Measurements from ENCODE around the gene ZNG1F. TPM values are rescaled to one million over a fixed set of nuclear protein-coding genes. Genes with fewer than 3 reads are reported as not detected.
"Not testable (repeated sequence)": the region's sequence is repeated elsewhere in the genome, so short reads cannot be mapped to it uniquely, and the experiment has no call there.

Gene ZNG1F
- total RNA-seq, 1 donor from 2014 or later = 8.2 TPM

GRCh38 chr9:41105557-41106253 is 83.4 kb downstream of the ZNG1F start:
- not testable (repeated sequence) for H3K4me3 Mint-ChIP-seq (ENCODE audit: unreplicated experiment); H3K9me3 Mint-ChIP-seq (ENCODE audit: unreplicated experiment); H3K27me3 Mint-ChIP-seq (ENCODE audit: unreplicated experiment); H3K27ac Mint-ChIP-seq (ENCODE audit: unreplicated experiment); H3K4me1 Mint-ChIP-seq (ENCODE audit: unreplicated experiment); H3K36me3 Mint-ChIP-seq (ENCODE audit: low read depth, unreplicated experiment); DNase-seq (ENCODE audit: low spot score)

DNA sequence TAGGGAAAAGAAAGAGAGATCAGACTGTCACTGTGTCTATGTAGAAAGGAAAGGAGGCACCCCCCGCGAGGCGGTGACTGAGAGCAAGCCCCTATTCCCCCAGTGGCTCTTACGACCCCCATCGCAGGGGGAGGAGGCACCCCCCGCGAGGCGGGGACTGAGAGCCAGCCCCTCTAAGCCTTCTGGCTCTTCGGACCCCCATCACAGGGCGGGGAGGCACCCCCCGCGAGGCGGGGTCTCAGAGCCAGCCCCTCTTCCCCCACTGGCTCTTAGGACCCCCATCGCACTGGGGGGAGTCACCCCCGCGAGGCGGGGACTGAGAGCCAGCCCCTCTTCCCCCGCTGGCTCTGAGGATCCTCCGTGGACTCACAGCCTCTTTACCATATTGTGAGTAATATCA is 84.6 kb downstream of the ZNG1F start:
- H3K4me1 Mint-ChIP-seq (ENCODE audit: unreplicated experiment); H3K9me3 Mint-ChIP-seq (ENCODE audit: unreplicated experiment); DNase-seq (ENCODE audit: low spot score); H3K27me3 Mint-ChIP-seq (ENCODE audit: unreplicated experiment); H3K27ac Mint-ChIP-seq (ENCODE audit: unreplicated experiment); H3K36me3 Mint-ChIP-seq (ENCODE audit: low read depth, unreplicated experiment); H3K4me3 Mint-ChIP-seq (ENCODE audit: unreplicated experiment): not testable (repeated sequence)

GRCh38 chr9:41100508-41100907 is 88.6 kb downstream of the ZNG1F start:
- H3K4me1 Mint-ChIP-seq (ENCODE audit: unreplicated experiment); H3K36me3 Mint-ChIP-seq (ENCODE audit: low read depth, unreplicated experiment); H3K27ac Mint-ChIP-seq (ENCODE audit: unreplicated experiment); H3K9me3 Mint-ChIP-seq (ENCODE audit: unreplicated experiment); H3K27me3 Mint-ChIP-seq (ENCODE audit: unreplicated experiment); DNase-seq (ENCODE audit: low spot score); H3K4me3 Mint-ChIP-seq (ENCODE audit: unreplicated experiment): not testable (repeated sequence)

DNA sequence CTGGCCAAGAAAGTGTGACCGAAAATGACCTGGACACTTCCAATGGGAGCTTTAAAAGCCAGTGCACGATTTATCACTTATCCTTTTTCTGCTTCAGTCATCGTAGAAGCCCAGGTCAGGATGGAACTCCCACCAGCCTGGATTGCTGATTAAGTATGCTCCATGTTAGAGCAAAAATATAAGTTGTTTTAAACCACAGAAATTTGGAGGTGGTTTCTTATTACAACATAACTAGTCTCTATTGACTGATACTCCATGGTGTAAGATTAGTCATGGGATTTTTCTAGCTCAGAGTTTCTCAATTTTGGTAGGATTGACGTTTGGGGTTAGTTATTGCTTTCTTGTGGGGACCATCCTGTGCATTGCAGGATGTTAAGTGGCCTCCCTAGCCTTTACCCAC is 90.4 kb downstream of the ZNG1F start:
- not testable (repeated sequence) for H3K36me3 Mint-ChIP-seq (ENCODE audit: low read depth, unreplicated experiment); H3K4me1 Mint-ChIP-seq (ENCODE audit: unreplicated experiment); H3K4me3 Mint-ChIP-seq (ENCODE audit: unreplicated experiment); DNase-seq (ENCODE audit: low spot score); H3K27me3 Mint-ChIP-seq (ENCODE audit: unreplicated experiment); H3K9me3 Mint-ChIP-seq (ENCODE audit: unreplicated experiment); H3K27ac Mint-ChIP-seq (ENCODE audit: unreplicated experiment)

DNA sequence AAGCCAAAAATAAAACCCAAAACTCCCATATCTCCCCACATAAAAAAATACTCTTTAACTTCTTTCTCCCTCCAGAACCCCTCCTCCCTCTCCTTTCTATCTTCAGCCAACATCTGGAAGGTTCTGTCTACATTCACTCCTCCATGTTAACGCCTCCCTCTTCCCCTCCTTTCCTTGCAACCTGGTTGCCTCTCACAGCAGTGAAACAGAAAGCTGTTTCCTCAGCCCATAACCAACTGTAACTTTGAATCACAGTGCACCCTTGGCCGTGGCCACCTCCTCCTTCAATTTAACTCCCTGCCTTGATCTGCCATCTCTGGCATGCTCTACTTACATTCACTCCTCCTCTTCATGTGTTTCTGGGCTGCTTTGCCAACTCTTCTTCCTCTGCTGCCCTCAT is 94.1 kb downstream of the ZNG1F start:
- not testable (repeated sequence) for H3K27me3 Mint-ChIP-seq (ENCODE audit: unreplicated experiment); H3K36me3 Mint-ChIP-seq (ENCODE audit: low read depth, unreplicated experiment); DNase-seq (ENCODE audit: low spot score); H3K27ac Mint-ChIP-seq (ENCODE audit: unreplicated experiment); H3K4me3 Mint-ChIP-seq (ENCODE audit: unreplicated experiment); H3K9me3 Mint-ChIP-seq (ENCODE audit: unreplicated experiment); H3K4me1 Mint-ChIP-seq (ENCODE audit: unreplicated experiment)

DNA sequence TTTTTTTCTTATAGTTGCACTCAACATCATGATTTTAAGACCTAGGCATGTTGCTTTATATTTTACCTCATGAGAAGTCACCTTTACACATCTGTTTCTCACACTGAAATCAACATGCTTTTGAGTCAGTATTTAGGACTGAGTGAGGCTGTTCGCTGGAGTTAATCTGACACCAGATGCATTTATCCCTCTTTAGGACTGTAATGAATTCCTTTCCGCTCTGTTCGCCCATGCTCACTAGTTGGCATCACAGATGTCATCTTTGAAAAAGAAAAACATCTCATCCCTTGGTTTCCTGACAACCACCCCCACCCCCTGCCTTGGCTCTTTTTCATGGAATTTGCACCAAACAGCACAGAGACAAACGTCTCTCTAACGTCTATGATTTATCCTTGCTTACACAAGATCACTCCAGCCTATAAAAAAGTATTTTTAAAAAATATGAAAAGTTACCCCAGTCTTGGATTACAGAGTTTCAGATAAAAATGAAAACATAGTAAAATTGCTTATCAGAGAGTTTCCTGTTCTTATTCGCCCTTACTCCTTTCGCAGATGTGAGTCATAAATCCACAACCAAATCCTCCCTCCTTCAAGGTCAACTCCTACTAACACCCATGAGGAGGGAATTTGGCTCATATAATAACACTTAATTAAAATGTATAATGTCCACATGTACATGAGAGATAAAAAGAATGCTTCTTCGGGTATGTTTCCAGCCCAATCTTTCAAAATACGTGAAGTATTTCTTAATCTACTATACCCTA is 94.9 kb downstream of the ZNG1F start:
- H3K4me3 Mint-ChIP-seq (ENCODE audit: unreplicated experiment); DNase-seq (ENCODE audit: low spot score); H3K27me3 Mint-ChIP-seq (ENCODE audit: unreplicated experiment); H3K36me3 Mint-ChIP-seq (ENCODE audit: low read depth, unreplicated experiment); H3K27ac Mint-ChIP-seq (ENCODE audit: unreplicated experiment); H3K4me1 Mint-ChIP-seq (ENCODE audit: unreplicated experiment); H3K9me3 Mint-ChIP-seq (ENCODE audit: unreplicated experiment): not testable (repeated sequence)

GRCh38 chr9:41090922-41091321 is 98.2 kb downstream of the ZNG1F start:
- H3K9me3 Mint-ChIP-seq (ENCODE audit: unreplicated experiment); DNase-seq (ENCODE audit: low spot score); H3K27ac Mint-ChIP-seq (ENCODE audit: unreplicated experiment); H3K4me3 Mint-ChIP-seq (ENCODE audit: unreplicated experiment); H3K27me3 Mint-ChIP-seq (ENCODE audit: unreplicated experiment); H3K4me1 Mint-ChIP-seq (ENCODE audit: unreplicated experiment); H3K36me3 Mint-ChIP-seq (ENCODE audit: low read depth, unreplicated experiment): not testable (repeated sequence)

- not testable (repeated sequence) for H3K36me3 Mint-ChIP-seq (ENCODE audit: low read depth, unreplicated experiment); H3K4me3 Mint-ChIP-seq (ENCODE audit: unreplicated experiment)
Observed at GRCh38 chr9:41090386-41090785, 98.7 kb downstream of the ZNG1F start.

DNA sequence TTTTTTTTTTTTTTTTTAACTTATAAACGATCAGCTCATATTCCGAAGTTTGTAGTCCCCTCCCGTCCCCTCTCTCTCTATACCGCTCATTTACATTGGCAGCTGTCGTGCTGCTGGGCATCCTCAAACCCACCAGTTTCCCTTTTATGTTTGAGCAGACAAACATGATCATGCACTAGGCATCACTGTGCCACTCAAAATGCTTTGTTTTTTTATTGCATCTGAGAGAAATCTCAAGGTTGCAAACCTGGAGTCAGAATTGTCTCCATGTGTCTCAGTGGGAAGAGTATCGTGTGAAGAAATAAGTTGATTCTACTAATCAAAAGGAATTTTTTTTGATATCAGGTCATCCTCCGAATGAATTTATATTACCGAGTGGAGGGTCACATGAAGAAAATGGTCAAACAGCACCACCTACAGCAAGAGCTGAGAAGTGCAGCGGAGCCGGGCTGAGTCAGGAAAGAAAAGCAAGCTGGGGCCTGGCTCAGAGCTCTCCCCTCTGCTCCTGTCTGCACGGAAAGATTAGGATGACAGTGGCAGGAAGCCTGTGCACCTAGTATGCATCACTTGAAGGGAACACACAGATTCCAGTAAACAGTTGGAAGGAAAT is 100.6 kb downstream of the ZNG1F start:
- not testable (repeated sequence) for H3K9me3 Mint-ChIP-seq (ENCODE audit: unreplicated experiment); H3K36me3 Mint-ChIP-seq (ENCODE audit: low read depth, unreplicated experiment); H3K27me3 Mint-ChIP-seq (ENCODE audit: unreplicated experiment); DNase-seq (ENCODE audit: low spot score); H3K27ac Mint-ChIP-seq (ENCODE audit: unreplicated experiment); H3K4me3 Mint-ChIP-seq (ENCODE audit: unreplicated experiment); H3K4me1 Mint-ChIP-seq (ENCODE audit: unreplicated experiment)
- peak; percentile 68 for TF ChIP-seq CTCF (IDR thresholded peaks at IDR 0.05; ENCODE audit: unreplicated experiment)

More at GRCh38 chr9:41090386-41090785, 98.7 kb downstream of the ZNG1F start:
- H3K27me3 Mint-ChIP-seq (ENCODE audit: unreplicated experiment); H3K4me1 Mint-ChIP-seq (ENCODE audit: unreplicated experiment); DNase-seq (ENCODE audit: low spot score); H3K9me3 Mint-ChIP-seq (ENCODE audit: unreplicated experiment); H3K27ac Mint-ChIP-seq (ENCODE audit: unreplicated experiment): not testable (repeated sequence)

DNA sequence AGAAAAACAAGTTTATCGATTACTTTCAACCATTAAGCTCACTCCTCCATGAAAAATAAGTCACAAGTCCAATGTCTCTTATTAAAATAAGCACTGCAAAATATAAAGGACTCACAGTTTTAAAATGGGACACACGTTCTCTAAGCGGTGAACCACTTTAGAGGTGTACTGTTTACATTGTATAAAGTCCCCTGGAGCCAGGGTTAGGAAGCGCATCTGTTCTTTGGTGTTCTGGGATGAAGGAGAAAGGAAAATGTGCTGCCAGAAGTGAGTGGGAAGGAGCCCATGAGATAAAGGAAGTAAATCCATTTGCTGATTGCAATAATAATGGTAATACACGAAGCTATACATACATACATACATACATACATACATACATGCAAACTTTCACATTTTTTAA is 101.2 kb downstream of the ZNG1F start:
- not testable (repeated sequence) for H3K27me3 Mint-ChIP-seq (ENCODE audit: unreplicated experiment); DNase-seq (ENCODE audit: low spot score); H3K4me1 Mint-ChIP-seq (ENCODE audit: unreplicated experiment); H3K36me3 Mint-ChIP-seq (ENCODE audit: low read depth, unreplicated experiment); H3K4me3 Mint-ChIP-seq (ENCODE audit: unreplicated experiment); H3K9me3 Mint-ChIP-seq (ENCODE audit: unreplicated experiment)
- H3K27ac Mint-ChIP-seq (ENCODE audit: unreplicated experiment) = peak overlapping the region; percentile 53

DNA sequence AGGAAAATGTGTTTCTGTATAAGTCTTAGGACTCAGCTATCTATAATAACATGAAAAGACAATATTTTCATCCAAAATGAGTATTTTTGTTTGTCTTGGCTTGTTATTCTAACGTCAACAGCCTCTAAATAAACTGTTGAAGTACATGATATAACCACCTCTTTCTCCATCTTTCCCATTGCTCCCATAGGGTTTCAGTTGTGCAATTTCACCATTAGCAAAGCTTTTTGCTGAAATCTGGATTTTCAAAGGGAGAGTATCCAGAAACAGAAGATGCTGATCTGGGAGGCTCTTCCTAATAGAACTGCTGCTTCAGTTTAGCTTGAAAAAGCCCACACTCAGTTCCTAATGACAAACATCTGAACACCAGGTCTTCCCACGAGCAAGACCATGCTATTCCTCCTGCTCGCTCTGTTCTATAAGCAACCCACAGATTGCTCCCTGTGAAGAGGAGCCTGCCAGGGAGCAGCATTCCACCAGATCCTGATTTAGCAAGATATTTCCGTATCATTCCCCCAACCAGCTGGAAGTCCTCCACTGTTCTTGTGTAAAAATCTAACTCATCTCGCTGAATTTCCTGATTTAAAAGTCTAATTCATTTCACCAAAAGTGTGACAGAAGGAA is 101.8 kb downstream of the ZNG1F start:
- not testable (repeated sequence) for H3K36me3 Mint-ChIP-seq (ENCODE audit: low read depth, unreplicated experiment); DNase-seq (ENCODE audit: low spot score); H3K27me3 Mint-ChIP-seq (ENCODE audit: unreplicated experiment); H3K4me1 Mint-ChIP-seq (ENCODE audit: unreplicated experiment); H3K4me3 Mint-ChIP-seq (ENCODE audit: unreplicated experiment); H3K9me3 Mint-ChIP-seq (ENCODE audit: unreplicated experiment); H3K27ac Mint-ChIP-seq (ENCODE audit: unreplicated experiment)

All from endothelial cell (in vitro differentiated cells).